PC-9 (cell line): ENCODE data around the gene ATP8A1. TPM values are rescaled to one million over a fixed set of nuclear protein-coding genes. Genes with fewer than 3 reads are reported as not detected.
A peak's percentile ranks its signal among the peaks of the same experiment; 100 is the strongest.

Source experiments
- BruUV-seq: library from RNA; stranded (reverse); fragments of 400-500 nt; replicated peaks from 2 replicates; lab custom pipeline; 2021; lab: Mats Ljungman, UMichigan
- CTCF ChIA-PET: fragments of 300-600 bp; sonication (Branson Sonifier 250); formaldehyde crosslinking; loops from one replicate; lab custom pipeline; 2022; ENCODE audit warnings: antibody characterized with exemption; lab: Charles Lee
- POLR2A ChIA-PET: fragments of 300-600 bp; sonication (Branson Sonifier 250); formaldehyde crosslinking; loops from one replicate; lab custom pipeline; 2022; ENCODE audit warnings: antibody characterized with exemption; ENCODE audit not compliant: unreplicated experiment; lab: Charles Lee
- DNase-seq, 2 experiments: peaks; one replicate each; pipeline versions ENCODE4 v3.0.0 to v3.0.0-alpha.2; 2015 to 2022; ENCODE audit warnings: mixed read lengths in 1 of 2
- H2AFZ ChIP-seq: fragments of 200-600 bp; sonication (generic); 2 replicates; pipeline ENCODE4 v1.8.1; 2017; ENCODE audit warnings: antibody characterized with exemption
- H3F3A ChIP-seq: fragments of 200-600 bp; sonication (generic); 2 replicates; pipeline ENCODE4 v1.8.1; 2017; ENCODE audit warnings: antibody characterized with exemption, mild to moderate bottlenecking, low read depth; ENCODE audit not compliant: insufficient read depth
- H3K27ac ChIP-seq: fragments of 200-600 bp; sonication (generic); 2 replicates; pipeline ENCODE4 v1.6.1; 2016; ENCODE audit warnings: mixed run types
- H3K27me3 ChIP-seq: fragments of 200-600 bp; sonication (generic); 2 replicates; pipeline ENCODE4 v1.6.1; 2016; ENCODE audit warnings: low read depth, mixed run types; ENCODE audit not compliant: insufficient read depth
- H3K36me3 ChIP-seq: fragments of 200-600 bp; sonication (generic); 2 replicates; pipeline ENCODE4 v1.6.1; 2016; ENCODE audit warnings: low read depth, mixed run types
- H3K4me1 ChIP-seq: fragments of 200-600 bp; sonication (generic); replicated peaks from 2 replicates; pipeline ENCODE4 v1.6.1; 2016; ENCODE audit warnings: mixed run types; ENCODE audit not compliant: insufficient read depth
- H3K4me2 ChIP-seq: fragments of 200-600 bp; sonication (generic); 2 replicates; pipeline ENCODE4 v1.6.1; 2017; ENCODE audit warnings: mixed run types
- H3K4me3 ChIP-seq: fragments of 200-600 bp; sonication (generic); 2 replicates; pipeline ENCODE4 v1.6.1; 2016; ENCODE audit warnings: mixed run types
- H3K79me2 ChIP-seq: fragments of 200-600 bp; sonication (generic); 2 replicates; pipeline ENCODE4 v1.6.1; 2017; ENCODE audit warnings: low read depth, mixed run types
- H3K9me2 ChIP-seq: fragments of 200-600 bp; sonication (generic); 2 replicates; pipeline ENCODE4 v1.8.1; 2017; ENCODE audit warnings: mild to moderate bottlenecking; ENCODE audit not compliant: insufficient read depth
- H3K9me3 ChIP-seq: fragments of 200-600 bp; sonication (generic); 2 replicates; pipeline ENCODE4 v1.8.1; 2016; ENCODE audit warnings: low read depth; ENCODE audit not compliant: insufficient read depth
- H4K20me1 ChIP-seq: fragments of 200-600 bp; sonication (generic); 2 replicates; pipeline ENCODE4 v1.8.1; 2017; ENCODE audit not compliant: insufficient read depth
- EZH2 ChIP-seq: fragments of 200-600 bp; sonication (generic); IDR thresholded peaks from 2 replicates; pipeline ENCODE4 v1.8.0; 2017; ENCODE audit warnings: antibody characterized with exemption, low read depth
- intact Hi-C: fragments of 100-400 bp; cut with micrococcal nuclease; formaldehyde crosslinking; loops from one replicate; pipeline ENCODE4 v1.10.0; 2022; ENCODE audit not compliant: unreplicated experiment
- total RNA-seq: library from RNA; stranded (reverse); gene quantifications from 2 replicates; pipeline ENCODE4 v1.2.3, GENCODE V29; 2021
- TF ChIP-seq, protein P1 (sequence below): fragments of 200-600 bp; sonication (generic); conservative IDR thresholded peaks from 2 replicates; pipeline ENCODE4 v1.6.1; 2017; ENCODE audit warnings: mixed run types, antibody characterized with exemption, mild to moderate bottlenecking, moderate library complexity

Gene ATP8A1
- total RNA-seq, 1 experiment from 2014 or later, result not detected

DNA sequence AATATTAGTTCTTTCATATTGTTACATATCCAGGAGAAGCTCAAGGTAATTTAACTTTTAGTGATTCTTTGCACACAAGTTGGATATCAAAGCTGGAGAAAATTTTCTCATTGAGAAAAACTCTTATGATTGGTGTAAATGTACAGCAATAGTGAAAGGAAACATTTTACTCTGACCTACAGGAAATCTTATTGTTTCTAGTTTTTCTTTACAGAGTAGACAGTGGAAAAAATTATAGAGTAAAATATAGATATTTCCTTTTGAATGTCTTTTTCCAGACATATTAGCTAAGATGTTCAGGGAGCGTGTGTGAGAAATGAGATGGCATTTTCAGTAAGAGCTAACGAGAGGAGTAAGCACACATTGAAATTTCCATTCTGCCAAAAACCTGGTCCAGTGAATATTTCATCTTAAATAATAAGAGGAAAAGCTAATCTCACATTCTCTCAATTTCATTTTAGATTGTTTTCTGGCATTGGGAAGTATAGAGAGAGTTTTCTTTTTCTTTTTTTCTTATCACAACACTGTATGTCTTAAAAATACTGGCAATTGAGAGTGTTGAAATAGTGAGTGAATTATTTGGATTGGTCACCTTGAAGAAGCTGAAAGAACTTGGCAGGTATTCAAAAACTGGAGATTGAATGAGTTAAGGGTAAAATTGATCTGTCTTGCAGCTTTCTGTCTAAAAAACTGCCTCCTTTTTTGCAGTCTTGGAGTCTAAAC, 15.6 kb upstream of the ATP8A1 start:
- ChIA-PET POLR2A (no interaction called here), CTCF (interaction anchor here (0.6 kb wide), 1 partner anchor 784 kb away, joined by 3 read pairs; no protein-coding TSS in a partner anchor)

DNA sequence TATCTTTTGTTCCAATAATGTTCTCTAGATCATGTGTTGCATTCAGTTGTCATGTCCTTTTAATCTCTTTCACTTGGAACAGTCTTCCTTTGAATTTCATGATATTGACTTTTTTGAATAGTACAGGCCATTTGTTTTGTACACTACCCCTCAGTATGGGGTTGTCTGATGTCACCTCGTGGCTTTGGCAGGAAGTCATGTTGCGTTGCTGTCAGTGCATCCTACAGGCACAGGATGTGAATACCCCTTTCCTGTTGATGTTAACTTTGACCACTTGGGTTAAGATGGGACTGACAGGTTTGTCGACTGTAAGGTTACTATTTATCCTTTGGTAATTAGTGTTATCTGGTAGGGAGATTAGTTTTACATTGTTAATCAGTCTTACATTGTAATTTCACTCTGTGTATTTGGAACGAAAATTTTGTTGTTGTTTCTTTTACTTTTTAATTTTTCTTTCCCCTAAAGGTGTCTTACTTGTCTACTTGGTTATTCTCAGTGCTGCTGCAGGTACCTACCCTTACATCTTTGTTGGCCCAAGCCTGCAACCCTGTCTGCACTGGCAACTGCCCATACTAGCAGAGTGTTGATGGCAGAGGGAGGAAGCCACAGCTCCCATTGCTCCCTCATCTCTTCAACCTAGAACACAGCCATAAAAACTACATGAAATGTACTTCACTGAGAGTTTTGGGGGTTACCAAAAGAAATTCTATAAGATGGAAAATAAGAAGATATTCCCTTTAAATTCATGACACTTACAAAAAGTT, 14.7 kb upstream of the ATP8A1 start:
- H3K27me3 ChIP-seq, result peaks cover 22% of the 10 kb centered on the region; the same call in 1 of the 2 replicates
- H4K20me1 ChIP-seq, result no peaks in the 10 kb centered on the region
- ChIA-PET POLR2A (no interaction called here), CTCF (no interaction called here)
- H3K79me2 ChIP-seq, result no peaks in the 10 kb centered on the region
- H3K27ac ChIP-seq, result no peak overlapping the region
- no peak overlapping the region for H3K4me3 ChIP-seq
- H3K9me2 ChIP-seq, result no peaks in the 10 kb centered on the region
- H3K4me1 ChIP-seq, result no peaks in the 10 kb centered on the region
- DNase-seq, result no peak
- no peaks in the 10 kb centered on the region for H3K36me3 ChIP-seq
- no peak for TF ChIP-seq EZH2
- TF ChIP-seq, protein P1, sequence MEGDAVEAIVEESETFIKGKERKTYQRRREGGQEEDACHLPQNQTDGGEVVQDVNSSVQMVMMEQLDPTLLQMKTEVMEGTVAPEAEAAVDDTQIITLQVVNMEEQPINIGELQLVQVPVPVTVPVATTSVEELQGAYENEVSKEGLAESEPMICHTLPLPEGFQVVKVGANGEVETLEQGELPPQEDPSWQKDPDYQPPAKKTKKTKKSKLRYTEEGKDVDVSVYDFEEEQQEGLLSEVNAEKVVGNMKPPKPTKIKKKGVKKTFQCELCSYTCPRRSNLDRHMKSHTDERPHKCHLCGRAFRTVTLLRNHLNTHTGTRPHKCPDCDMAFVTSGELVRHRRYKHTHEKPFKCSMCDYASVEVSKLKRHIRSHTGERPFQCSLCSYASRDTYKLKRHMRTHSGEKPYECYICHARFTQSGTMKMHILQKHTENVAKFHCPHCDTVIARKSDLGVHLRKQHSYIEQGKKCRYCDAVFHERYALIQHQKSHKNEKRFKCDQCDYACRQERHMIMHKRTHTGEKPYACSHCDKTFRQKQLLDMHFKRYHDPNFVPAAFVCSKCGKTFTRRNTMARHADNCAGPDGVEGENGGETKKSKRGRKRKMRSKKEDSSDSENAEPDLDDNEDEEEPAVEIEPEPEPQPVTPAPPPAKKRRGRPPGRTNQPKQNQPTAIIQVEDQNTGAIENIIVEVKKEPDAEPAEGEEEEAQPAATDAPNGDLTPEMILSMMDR, result no peak
- intact Hi-C loops, result no loop called here
- no peaks in the 10 kb centered on the region for H3F3A ChIP-seq
- no peaks in the 10 kb centered on the region for H3K9me3 ChIP-seq
- H3K4me2 ChIP-seq, result no peak overlapping the region
- no peak overlapping the region for H2AFZ ChIP-seq
- BruUV-seq, result no TSS peak

More for the DNA sequence above, 15.6 kb upstream of the ATP8A1 start:
- no peak for TF ChIP-seq EZH2
- TF ChIP-seq, protein P1, result no peak
- H3K4me2 ChIP-seq, result no peak overlapping the region
- intact Hi-C loops, result no loop called here
- no peak overlapping the region for H3K27ac ChIP-seq
- H3K4me1 ChIP-seq, result no peaks in the 10 kb centered on the region
- H3K4me3 ChIP-seq, result no peak overlapping the region
- no peaks in the 10 kb centered on the region for H3F3A ChIP-seq
- no peak overlapping the region for H2AFZ ChIP-seq
- no peaks in the 10 kb centered on the region for H3K9me3 ChIP-seq
- no peaks in the 10 kb centered on the region for H3K79me2 ChIP-seq
- no peaks in the 10 kb centered on the region for H3K9me2 ChIP-seq
- H3K27me3 ChIP-seq, result peaks cover 14% of the 10 kb centered on the region; the same call in 1 of the 2 replicates
- DNase-seq, result no peak
- H4K20me1 ChIP-seq, result no peaks in the 10 kb centered on the region
- BruUV-seq, result no TSS peak
- no peaks in the 10 kb centered on the region for H3K36me3 ChIP-seq

DNA sequence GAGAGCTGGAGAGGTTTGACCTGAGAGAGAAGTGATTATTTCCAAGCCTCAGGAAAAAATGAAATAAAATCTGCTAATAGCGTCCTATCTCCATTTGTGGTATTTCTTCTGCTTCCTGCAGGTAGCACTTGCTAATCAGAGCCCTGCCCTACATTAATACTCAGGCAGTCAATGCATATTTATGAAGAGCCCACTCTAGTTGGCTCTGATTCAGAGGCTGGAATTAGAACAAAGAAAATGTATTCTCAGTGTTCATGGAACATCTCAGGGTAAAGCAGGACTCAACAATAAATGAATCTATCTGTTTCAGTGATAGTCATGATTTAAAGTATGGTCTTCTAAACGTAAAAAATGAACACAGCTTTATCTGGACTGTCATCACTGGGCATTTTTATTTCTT, 1.4 kb upstream of the ATP8A1 start:
- ChIA-PET POLR2A (no interaction called here), CTCF (no interaction called here)
- Histone ChIP-seq H3K4me2 (peak overlapping the region; percentile 84; the same call in 1 of the 2 replicates), H3K9me3 (no peaks in the 10 kb centered on the region), H3F3A (no peaks in the 10 kb centered on the region), H2AFZ (peak overlapping the region; percentile 89), H3K27me3 (no peaks in the 10 kb centered on the region), H3K9me2 (no peaks in the 10 kb centered on the region), H3K27ac (no peak overlapping the region), H3K36me3 (no peaks in the 10 kb centered on the region), H3K79me2 (no peaks in the 10 kb centered on the region), H3K4me1 (peaks cover 5% of the 10 kb centered on the region; the same call in 1 of the 2 replicates), H4K20me1 (no peaks in the 10 kb centered on the region), H3K4me3 (peak overlapping the region; percentile 84; the same call in 1 of the 2 replicates)
- TF ChIP-seq EZH2, result no peak
- TF ChIP-seq, protein P1, result no peak
- no TSS peak for BruUV-seq
- DNase-seq, result no peak
- intact Hi-C loops, result no loop called here
